NCI-H510A (cell line): ENCODE results near the gene PHACTR3.

Source experiments
- DNase-seq: peaks from one replicate; lab custom pipeline; 2025; lab: John Stamatoyannopoulos, UW

Gene PHACTR3

DNA sequence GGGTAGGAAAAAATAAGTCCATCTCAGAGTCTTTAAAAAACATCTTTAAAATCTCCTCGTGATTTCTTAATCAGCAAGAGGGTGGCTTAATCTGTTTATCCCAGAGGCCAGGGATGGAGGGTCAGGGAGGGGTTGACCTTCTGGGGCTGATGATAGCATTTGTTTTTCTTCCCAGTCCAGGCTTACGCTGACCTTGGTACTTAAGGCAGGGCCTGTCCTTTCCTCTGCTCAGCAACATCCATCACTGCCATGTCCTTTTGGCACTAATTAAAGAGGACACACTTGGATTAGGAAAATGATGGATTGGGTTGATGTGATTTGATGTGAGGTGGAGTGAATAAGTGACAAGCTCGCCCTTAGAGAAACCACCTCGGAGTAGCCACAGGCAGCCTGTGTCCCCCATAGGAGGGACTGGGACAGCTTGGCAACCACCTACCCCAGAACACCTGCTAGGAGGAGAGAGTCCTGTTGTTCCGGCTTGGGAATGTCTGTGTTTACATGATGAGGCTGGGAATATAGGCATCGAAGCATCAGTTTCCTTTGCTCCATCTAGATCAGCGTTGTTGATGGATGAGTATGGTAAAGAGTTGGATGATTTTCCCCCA lies 44.2 kb downstream of the PHACTR3 start:
- no peak for DNase-seq

DNA sequence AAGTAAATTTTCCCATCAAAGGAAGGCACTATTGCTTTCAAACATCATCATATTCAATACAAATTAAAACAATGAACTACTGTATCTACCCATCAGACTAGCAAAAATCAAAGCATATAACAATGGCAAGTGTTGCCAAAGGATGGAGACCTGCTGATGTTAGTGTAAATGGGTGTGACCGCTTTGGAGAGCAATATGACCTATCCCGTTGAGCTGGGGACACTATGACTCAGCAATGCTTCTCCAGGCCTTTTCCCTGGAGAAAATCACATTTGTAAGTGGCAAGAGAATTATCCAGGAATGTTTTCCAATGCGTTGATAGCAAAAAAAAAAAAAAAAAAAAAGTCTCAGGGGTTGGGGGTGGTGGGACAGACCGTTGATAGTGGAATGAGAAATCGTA lies 46.1 kb downstream of the PHACTR3 start:
- DNase-seq, result no peak

DNA sequence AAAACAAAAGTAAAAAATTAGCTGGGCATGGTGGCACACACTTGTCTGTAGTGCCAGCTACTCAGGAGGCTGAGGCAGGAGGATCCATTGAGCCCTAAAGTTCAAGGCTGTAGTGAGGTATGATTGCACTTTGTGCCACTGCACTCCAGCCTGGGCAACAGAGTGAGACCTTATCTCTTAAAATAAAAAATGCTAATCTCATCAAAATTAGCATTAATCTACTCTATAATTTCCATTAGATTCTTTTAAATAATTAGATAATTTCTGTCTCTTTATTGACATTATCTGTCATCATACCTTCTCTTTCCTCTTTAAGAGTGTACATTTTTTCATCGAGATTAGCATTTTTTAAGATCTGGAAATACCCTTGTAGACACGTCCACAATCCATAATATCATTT lies 48.0 kb downstream of the PHACTR3 start:
- no peak for DNase-seq

DNA sequence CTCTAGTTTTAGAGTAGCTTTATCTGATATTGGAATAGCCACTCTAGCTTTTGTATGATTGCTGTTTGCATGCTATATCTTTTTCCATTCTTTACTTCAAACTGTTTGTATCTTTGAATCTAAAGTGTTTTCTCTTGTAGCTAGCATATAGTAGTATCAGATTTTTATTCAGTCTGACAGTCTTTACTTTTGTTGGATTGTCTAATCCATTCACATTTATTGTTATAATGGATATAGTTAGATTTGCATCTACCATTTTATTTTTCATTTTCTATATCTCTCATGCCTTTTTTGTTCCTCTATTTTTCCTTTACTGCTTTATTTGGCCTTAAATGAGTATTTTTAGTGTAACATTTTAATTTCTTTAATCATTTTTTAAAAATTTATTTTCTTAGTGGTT lies 52.1 kb downstream of the PHACTR3 start:
- no peak for DNase-seq

DNA sequence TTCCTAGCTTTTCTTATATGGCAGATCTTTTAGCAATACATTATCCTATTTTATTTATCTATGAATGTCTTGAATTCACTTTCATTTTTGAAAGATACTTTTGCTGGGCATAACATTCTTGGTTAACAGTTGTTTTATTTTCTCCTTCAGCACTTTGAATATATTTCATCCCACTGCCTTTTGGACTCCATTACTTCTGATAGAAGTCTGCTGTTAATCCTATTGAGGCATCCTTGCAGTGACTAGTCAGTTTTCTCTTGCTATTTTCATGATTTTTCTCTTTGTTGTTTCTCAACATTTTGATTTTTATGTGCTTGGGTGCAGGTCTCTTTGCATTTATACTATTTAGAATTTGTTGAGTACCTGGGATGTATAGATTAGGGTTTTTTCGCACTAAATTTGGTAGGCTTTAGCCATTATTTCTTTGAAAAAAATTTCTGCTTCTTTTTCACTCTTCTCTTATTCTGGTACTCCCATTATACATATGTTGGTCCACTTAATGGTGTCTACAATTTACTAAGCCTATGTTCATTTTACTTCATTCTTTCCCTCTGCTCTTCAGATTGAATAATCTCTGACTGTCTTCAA lies 53.2 kb downstream of the PHACTR3 start:
- no peak for DNase-seq

DNA sequence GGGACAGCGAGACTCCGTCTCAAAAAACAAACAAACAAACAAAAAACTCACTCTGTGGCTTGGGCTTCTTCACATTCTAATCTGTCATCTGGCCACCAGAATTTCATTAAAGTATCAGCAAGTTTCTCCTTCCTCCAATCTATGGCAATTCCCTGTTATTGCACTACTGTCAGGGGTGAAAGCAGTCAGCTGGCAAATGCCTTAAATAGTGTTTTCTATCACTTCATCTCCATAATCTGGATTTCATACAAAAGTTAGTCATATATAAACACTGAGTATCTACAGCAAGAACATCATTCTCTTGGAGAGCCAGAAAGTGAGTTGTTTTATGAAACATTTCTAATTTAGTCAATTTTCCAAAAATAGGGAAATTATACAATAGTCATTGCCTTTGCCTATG lies 56.1 kb downstream of the PHACTR3 start:
- DNase-seq, result no peak

DNA sequence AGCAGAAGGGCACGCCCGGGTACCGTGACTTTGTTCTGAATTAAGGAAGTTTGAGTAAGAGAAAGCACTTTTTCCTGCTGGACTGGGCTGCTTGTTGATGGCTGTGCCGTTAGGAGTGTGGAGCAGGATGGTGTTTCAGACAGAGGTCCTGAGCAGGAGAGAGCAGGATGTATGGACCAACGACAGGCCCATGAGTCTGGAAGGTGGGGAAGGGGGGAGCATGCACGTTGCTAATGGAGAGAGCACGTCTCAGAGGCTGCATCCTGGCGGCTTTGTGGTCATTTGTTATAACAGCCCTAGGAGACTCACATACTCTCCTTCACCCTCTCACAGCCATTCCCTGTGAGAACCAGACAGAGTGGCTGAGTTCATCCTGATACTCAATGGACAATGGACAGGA lies 56.8 kb downstream of the PHACTR3 start:
- DNase-seq, result no peak

DNA sequence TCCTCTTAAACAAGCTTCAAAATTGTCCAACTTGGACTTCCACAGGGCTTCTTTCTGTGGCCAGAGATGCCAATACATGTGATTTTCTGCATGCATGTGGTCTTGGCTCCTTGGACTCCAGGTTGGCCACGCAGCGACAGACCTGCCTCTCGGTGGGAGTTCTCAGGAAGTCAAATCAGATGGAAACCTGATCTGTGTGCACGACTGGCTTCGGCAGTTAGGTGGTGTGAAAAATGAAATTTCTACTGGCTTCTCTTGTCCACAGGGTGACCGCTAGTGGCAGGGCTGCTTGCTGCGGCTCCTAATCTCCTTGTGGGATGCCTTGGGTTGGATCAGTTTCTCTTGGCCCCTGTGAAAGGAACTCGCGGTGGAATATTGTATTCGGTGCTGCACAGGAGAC lies 57.3 kb downstream of the PHACTR3 start:
- DNase-seq, result no peak

DNA sequence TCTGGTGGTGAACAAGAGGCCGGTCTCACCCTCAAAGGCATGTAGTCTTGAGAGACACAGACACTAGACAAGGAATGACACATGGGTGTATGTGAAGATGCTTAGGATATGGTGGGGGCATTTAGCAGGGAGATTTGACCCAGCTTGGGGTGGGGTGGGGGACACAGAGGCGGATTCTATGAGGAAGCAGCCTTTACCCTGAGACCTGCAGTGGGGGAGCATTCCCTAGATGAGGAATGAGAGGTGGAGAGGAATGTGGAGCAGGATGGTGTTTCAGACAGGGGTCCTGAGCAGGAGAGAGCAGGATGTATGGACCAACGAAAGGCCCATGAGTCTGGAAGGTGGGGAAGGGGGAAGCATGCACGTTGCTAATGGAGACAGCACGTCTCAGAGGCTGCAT lies 57.8 kb downstream of the PHACTR3 start:
- no peak for DNase-seq

DNA sequence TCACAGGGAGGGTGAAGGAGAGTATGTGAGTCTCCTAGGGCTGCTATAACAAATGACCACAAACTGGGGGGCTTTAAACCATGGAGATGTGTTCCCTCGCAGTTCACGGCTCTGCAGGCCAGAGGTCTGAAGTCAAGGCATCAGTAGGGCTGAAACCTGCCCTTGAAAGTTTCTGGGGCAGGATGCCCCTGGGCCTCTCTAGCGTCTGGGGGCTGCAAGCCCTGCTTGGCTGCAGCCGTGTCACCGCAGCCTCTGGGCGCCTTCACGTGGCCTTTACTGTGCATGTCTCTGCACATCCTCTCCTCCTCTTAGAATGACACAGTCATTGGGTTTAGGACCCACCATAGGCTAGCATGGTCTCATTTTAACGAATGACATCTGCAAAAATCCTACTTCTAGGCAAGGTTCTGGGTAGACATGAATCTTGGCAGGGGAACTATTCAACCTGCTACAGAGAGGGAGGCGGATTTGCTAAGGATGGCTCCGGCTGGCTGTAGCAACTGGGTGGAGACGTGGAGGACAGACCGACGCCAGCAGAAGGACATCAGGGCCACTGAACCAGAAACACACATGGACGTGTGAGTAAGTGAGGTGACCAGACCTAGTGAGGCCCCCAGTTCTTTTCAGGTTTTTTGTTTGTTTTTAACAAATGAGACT lies 58.6 kb downstream of the PHACTR3 start:
- DNase-seq, result no peak

DNA sequence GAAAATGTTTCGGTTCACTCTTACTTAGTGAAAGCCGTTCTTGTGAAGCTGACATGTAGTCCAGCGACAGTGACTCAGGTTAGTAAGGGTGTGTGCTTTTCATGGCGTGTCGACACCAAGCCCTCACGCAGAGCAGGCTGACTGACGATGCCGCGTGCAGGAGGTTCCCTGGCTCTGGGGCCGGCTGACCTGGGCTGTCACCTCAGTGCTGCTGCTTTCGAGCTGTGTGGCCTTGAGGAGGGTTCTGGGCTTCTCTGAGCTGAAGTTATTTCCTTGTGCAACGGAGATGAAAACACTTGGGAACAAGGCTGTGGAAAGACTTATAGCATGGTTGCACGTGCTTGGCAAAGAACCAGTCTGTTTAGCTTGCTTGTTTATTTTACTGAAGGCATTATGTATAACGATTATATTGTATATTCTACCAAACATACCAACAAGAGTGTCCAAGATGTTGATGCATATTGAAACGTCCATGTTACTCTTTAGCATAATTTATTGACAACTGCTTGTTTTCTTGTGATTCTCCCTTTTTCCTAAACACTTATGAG lies 59.2 kb downstream of the PHACTR3 start:
- DNase-seq, result no peak

DNA sequence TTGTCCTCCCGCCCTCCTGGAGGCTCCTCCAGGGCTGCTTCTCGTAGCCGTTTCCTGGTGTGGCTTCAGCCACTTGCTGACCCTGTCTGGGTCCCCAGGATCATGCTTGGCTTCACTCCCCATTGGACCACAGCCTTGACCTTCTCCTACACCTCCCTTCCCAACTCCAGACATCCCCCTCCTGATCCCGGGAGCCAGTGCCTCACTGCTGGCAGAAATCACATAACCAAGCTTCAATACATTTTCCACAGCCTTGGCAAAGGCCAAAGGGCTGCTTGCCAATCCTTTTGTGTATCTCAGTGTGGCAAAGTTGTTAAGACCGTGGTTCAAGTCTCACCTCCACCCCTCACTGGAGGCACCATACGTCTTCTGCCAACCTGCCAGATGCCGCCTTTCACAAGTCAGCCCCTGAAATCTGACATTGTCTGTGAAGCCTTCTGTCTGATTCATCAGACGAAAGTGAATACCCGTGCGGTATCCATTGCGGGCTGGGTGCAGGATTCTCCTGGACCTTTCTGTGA lies 60.1 kb downstream of the PHACTR3 start:
- DNase-seq, result no peak

DNA sequence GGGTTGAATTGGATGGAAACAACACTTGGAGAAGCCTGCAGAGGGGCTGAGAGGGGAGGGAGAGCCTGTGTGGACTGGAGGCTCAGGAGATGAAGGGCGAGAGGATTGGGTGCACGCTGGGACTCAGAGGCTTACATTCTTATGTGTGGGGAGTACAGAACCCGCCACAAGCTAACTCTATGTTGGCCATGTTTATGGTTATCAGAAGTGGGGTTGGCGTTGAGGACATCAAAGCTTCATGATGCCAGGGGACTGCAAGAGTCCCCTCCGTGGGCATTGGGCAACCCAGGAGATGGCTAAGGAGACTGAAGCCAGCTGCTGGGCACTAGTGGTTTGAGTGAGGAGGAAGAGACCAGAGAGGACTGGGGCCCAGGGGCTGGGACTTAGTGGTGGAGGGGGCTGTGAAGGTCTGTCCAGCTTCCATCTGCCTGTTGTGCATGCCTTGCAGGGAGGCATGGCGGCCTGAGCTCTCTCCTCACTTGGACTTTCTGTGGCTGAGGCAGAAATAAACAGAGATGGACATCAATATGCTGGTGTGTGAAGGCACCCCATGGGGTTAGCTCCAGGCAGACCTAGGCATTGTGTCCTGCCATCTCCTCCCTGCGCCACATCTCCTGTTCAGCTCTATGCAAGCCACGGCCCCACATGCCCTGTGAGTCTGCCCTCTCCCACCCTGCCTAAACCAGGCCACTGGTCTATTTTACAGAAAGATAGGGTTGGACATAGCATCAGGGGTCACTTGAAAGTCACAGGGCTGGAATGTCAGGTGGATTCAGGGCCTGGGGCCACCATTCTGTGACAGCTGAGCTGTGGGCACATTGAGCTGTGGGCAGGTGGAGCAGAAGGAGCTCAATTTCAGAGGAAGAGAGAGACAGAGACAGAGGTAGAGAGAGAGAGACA lies 61.6 kb downstream of the PHACTR3 start:
- DNase-seq, result no peak

DNA sequence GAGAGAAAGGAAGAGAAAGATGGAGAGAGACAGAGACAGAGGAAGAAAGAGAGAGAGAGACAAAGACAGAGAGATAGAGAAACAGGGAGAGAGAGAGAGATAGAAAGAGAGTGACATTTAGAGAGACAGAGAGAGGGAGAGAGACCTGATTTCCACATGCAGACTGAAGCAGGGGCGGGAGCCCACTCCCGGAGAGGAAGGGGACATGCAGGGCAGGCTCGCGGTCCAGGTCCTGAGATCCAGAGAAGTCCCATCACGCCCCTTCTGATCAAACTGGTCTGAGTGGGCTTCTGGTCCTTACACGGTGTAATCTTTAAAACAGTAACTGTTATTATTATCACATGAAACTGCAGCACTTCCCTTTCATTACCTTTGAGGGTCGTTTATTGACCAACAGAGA lies 62.2 kb downstream of the PHACTR3 start:
- DNase-seq, result no peak

DNA sequence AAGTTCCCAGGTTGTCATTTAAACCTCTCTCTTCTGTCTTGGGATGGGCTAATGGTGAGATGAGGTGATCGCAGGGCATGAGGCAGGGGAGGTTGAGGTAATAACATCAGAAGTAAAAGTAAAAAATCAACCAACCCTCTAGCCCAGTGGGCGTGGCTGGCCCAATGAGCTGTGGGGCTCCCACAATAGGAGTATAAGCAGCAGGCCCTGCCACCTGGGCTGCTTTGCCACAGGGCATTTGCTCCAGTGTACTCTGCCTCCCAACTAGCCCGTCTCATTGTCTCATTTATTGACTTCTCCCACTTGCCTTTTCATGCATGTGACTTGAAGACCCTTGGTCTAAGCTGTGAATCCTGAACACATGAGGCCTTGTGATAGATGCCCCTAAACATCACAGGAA lies 62.8 kb downstream of the PHACTR3 start:
- DNase-seq, result no peak

DNA sequence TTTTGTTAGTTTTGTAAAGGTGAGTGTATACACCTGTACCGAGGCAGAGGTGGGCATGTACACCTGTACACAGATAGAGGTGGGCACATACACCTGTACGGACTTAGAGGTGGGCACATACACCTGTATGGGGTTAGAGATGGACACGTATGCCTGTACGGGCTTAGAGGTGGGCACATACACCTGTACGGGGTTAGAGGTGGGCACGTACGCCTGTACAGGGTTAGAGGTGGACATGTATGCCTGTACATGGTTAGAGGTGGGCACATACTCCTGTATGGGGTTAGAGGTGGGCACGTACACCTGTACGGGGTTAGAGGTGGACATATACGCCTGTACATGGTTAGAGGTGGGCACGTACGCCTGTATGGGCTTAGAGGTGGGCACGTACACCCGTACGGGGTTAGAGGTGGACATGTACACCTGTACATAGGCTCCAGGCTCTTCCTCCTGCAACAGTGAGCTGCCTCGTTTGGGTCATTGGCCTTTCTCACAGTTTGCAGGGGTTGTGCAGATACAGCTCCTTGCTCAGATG lies 63.7 kb downstream of the PHACTR3 start:
- no peak for DNase-seq

DNA sequence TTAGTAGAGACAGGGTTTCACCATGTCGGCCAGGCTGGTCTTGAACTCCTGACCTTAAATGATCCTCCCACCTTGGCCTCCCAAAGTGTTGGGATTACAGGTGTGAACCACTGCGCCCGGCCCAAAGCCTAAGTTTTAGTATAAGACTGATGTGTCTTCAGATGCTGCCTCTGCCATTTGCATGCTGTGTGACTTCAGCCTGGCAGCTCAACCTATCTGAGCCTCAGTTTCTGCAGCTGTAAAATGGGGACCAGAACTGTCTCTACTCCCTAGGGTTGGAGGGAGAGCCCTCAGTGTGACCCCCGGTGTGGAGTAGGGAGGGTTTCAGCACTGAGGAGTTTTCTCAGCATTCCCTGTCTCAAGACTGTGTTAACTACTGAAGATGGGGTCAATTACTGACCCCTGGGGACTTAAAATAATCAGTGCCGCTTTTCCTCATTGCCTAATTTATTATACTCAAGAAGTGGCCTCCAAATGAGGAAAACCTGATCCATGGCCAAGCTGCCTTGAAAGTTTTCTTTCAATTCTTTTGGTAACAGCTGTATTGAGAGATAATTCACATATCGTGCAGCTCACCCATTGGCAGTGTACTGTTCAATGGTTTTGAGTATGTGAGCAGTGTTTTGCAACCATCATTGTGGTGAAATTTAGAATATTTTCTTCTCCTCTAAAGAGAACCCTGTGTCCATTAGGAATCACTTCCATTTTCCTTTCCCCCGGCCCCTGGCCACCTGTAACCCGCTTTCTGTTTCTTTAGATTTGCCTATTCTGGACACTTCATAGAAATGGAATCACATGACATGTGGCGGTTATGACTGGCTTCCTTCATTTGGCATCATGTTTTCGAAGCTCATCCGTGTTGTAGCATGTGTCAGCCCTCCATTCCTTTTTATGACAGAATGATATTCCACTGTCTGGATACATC lies 64.8 kb downstream of the PHACTR3 start:
- no peak for DNase-seq

DNA sequence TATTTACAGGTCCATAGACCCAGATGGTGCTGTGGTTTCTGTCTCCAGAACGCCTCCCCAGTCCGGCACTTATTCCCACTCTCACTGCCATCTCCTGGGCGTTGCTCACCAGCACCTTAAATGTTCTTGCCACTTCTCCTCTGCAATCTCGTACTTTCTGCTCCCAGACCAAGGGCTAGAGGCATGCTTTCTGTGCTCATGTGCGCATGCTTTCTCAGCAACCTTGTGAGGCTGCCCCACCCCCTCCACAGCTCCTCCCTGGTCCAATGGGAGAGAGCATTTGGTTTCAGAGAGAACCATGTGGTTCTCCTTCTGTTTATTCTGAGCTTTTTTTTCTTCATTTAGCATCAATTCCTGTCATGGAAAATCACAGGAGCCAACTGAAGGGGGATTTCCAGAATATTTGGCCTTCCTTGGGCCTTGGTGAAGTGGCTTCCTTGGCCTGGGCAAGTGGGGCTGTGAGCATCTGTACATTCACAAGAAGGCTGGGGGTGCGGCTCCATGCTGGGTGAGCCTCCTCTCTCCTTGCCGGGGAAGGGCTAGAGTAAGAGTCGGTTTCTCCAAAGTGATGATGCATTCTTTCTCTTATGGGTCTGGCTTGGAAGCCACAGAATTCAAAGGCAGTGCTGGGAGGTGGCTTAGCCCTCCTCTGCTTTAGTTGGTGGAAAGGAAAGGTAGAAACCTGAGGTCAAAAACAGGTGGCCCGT lies 66.6 kb downstream of the PHACTR3 start:
- no peak for DNase-seq

DNA sequence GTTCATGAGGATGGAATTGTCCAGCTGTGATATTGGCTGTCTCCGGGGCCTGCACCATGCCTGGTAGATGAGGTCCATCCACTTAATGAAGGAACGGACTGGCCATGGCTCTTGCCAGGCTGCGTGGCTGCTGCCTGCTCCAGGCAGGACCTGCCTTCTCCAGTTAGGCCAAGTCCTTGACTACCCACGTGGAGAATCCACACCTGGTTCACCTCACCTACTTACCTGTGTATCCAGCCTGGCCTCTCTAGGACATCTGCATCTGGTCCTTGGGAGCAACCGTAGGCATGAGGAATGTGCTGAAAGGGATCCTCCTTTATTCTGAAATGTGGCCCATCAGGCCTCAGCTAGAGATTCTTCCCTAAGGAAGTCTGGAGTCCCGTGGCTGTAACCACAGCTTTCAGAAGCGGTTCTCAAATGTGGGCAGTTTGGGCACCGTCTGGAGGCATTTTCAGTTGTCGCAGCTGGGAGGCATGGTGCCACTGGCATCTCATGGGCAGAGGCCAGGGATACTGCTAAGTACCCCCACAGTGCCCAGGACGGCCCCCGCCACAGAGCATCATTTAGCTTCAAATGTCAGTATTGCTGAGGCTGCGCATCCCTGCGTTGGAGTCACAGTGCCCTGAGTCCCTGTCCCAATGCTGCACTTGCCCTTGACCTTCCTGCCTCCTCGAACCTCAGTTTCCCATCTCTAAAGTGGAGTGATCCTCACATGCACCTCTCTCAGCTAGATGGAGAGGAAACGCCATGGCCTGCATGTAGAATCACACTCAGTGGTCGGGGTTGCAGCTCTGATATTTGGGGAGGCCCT lies 67.5 kb downstream of the PHACTR3 start:
- DNase-seq, result no peak
